ENCODE data around the gene USP34.
"Not testable (repeated sequence)": the region's sequence is repeated elsewhere in the genome, so short reads cannot be mapped to it uniquely, and the experiment has no call there.

USP34 gene

DNA sequence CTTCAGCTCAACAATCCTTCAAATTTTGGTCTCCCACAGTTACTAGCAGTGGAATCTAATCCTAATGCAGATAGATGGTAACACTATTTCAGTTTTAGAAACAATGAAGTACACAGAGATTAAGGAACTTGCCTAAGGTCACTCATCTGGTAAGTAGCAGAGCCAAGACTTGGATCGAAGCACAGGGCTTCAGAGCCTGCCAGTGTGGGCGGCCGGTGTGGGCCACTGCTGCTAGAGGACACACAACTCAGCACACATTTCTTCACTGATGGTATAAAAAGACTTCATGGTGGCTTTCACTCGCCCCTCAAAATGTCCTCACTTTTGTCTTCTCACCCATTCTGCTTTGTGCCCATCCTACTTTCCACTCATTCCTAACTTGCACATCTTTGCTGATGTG is 297.8 kb downstream of the USP34 start:
- TF ChIP-seq, protein P1, sequence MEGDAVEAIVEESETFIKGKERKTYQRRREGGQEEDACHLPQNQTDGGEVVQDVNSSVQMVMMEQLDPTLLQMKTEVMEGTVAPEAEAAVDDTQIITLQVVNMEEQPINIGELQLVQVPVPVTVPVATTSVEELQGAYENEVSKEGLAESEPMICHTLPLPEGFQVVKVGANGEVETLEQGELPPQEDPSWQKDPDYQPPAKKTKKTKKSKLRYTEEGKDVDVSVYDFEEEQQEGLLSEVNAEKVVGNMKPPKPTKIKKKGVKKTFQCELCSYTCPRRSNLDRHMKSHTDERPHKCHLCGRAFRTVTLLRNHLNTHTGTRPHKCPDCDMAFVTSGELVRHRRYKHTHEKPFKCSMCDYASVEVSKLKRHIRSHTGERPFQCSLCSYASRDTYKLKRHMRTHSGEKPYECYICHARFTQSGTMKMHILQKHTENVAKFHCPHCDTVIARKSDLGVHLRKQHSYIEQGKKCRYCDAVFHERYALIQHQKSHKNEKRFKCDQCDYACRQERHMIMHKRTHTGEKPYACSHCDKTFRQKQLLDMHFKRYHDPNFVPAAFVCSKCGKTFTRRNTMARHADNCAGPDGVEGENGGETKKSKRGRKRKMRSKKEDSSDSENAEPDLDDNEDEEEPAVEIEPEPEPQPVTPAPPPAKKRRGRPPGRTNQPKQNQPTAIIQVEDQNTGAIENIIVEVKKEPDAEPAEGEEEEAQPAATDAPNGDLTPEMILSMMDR (conservative IDR thresholded peaks at IDR 0.05), result no peak
- no peak overlapping the region for H3K27ac ChIP-seq

GRCh38 chr2:61172671-61173070 is 298.2 kb downstream of the USP34 start:
- TF ChIP-seq, protein P1 (conservative IDR thresholded peaks at IDR 0.05), result no peak
- H3K27ac ChIP-seq, result no peak overlapping the region

- TF ChIP-seq, protein P1 (conservative IDR thresholded peaks at IDR 0.05), result no peak
- H3K27ac ChIP-seq, result no peak overlapping the region
These were observed 303.3 kb downstream of the USP34 start for GRCh38 chr2:61167579-61167978.

DNA sequence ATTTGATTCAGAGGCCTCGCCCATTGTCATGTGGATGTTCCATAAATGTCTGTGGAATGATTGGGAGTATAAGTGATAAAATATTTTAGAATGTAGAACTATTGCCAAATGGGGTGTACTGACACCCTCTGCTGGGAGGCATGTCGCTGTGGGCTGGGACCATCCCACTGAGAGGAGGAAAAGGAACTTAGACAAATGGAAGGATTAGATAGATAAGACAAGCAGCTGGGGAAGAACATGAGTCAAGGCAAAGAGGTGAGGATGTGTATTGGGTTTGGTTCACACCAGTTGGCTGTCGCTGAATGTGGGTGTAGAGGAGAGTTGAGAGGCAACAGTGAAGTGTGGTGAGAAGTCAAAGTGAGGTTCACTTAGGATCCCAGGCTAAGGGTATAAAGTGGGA is 304.9 kb downstream of the USP34 start:
- H3K27ac ChIP-seq, result no peak overlapping the region
- TF ChIP-seq, protein P1 (conservative IDR thresholded peaks at IDR 0.05), result no peak

DNA sequence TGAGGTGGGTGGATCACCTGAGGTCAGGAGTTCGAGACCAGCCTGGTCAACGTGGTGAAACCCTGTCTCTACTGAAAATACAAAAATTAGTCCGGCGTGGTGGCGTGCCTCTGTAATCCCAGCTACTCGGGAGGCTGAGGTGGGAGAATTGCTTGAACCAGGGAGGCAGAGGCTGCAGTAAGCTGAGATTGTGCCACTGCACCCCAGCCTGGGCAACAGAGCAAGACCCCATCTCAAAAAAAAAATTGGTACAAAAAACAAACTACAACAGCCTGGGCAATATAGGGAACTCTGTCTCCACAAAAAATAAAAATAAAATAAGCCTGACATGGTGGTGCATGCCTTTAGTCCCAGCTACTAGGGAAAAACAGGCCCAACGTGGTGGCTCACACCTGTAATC is 305.8 kb downstream of the USP34 start:
- H3K27ac ChIP-seq, result not testable (repeated sequence)

DNA sequence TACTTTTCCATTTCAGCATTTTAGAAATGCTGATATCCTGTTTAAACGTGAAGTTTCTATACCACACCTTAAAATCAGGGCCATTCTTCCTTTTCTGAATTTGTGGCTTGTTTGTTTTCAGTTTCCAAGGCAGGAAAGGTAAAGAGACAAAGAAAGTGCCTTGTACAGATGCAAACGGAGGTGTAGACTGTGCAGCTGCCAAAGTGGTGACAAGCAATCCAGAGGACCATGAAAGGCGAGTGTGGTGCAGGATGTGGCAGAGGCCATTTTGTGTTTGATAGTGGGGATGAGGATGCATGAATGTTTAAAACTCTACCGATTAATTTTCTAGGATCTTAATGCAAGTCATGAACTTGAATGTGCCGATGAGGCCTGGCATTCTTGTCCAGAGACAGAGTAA is 308.2 kb downstream of the USP34 start:
- H3K27ac ChIP-seq, result no peak overlapping the region
- TF ChIP-seq, protein P1 (conservative IDR thresholded peaks at IDR 0.05), result no peak

- no peak within 1 kb of the TSS for H3K27ac ChIP-seq
- TF ChIP-seq, protein P1 (conservative IDR thresholded peaks at IDR 0.05), result no peak
These were observed 309.0 kb downstream of the USP34 start, which contains the start of gene C2orf74 for GRCh38 chr2:61161888-61162287. C2orf74 (plus strand) TSS chr2:61162188; CDS start chr2:61162515, 327 bp downstream.

- no peak overlapping the region for H3K27ac ChIP-seq
- TF ChIP-seq, protein P1 (conservative IDR thresholded peaks at IDR 0.05), result no peak
These were observed 312.4 kb downstream of the USP34 start for GRCh38 chr2:61158356-61158955.
